Ovary (tissue), 3 donors: ENCODE results near the gene PLPP7.

Experiments
- CTCF ChIP-seq, 3 donors: fragments of 450-650 bp in 2 of 3; fragments of 200-600 bp in 1 of 3; IDR thresholded peaks; one replicate each; pipeline versions ENCODE4 v1.5.1 to v1.8.0; 2016 to 2022; ENCODE audit warnings: antibody characterized with exemption in 3 of 3, mild to moderate bottlenecking in 1 of 3
- EP300 ChIP-seq: sonication (generic); formaldehyde crosslinking; IDR thresholded peaks from one replicate; pipeline ENCODE4 v1.6.1; 2017; ENCODE audit warnings: antibody characterized with exemption
- donor health status: DM: no; HTN: no; CAD: no.

GRCh38 chr9:131279196-131279862 lies 10.2 kb upstream of the PLPP7 start:
- TF ChIP-seq CTCF (IDR thresholded peaks at IDR 0.05) (no peak), EP300 (no peak)
